H9 (cell line): ENCODE measurements around the gene LRG1. TPM values are rescaled to one million over a fixed set of nuclear protein-coding genes. Genes with fewer than 3 reads are reported as not detected.

Source experiments
- DNase-seq: peaks from one replicate; pipeline ENCODE4 v3.0.0-alpha.2; 2017
- H2AFZ ChIP-seq: one replicate; pipeline ENCODE4 v1.6.1; 2013; ENCODE audit warnings: mild to moderate bottlenecking, low read length, control low read depth, moderate library complexity
- H2AK5ac ChIP-seq: 2 replicates; pipeline ENCODE4 v1.6.1; 2013; ENCODE audit warnings: low read length, control low read depth, mixed read lengths; ENCODE audit not compliant: insufficient read length
- H2BK120ac ChIP-seq: one replicate; pipeline ENCODE4 v1.6.1; 2013; ENCODE audit warnings: low read depth, mild to moderate bottlenecking, low read length, control low read depth, inconsistent platforms; ENCODE audit not compliant: poor library complexity, severe bottlenecking
- H2BK12ac ChIP-seq: 2 replicates; pipeline ENCODE4 v1.6.1; 2013; ENCODE audit warnings: low read length, control low read depth, mixed read lengths, low read depth; ENCODE audit not compliant: insufficient read length
- H2BK15ac ChIP-seq: 2 replicates; pipeline ENCODE4 v1.6.1; 2013; ENCODE audit warnings: low read depth, low read length, control low read depth
- H2BK20ac ChIP-seq: one replicate; pipeline ENCODE4 v1.6.1; 2013; ENCODE audit warnings: low read depth, mild to moderate bottlenecking, low read length, control low read depth, inconsistent platforms; ENCODE audit not compliant: poor library complexity, severe bottlenecking
- H2BK5ac ChIP-seq: 2 replicates; pipeline ENCODE4 v1.6.1; 2013; ENCODE audit warnings: low read length, control low read depth, mixed read lengths; ENCODE audit not compliant: insufficient read length
- H3K14ac ChIP-seq: 2 replicates; pipeline ENCODE4 v1.6.1; 2013; ENCODE audit warnings: low read length, control low read depth; ENCODE audit not compliant: insufficient read depth
- H3K18ac ChIP-seq: 2 replicates; pipeline ENCODE4 v1.6.1; 2013; ENCODE audit warnings: low read depth, mild to moderate bottlenecking, mixed read lengths, low read length, control low read depth; ENCODE audit not compliant: insufficient read length
- H3K23ac ChIP-seq: 2 replicates; pipeline ENCODE4 v1.6.1; 2013; ENCODE audit warnings: low read length, control low read depth, mixed read lengths, low read depth; ENCODE audit not compliant: insufficient read length
- H3K23me2 ChIP-seq: 2 replicates; pipeline ENCODE4 v1.6.1; 2013; ENCODE audit warnings: low read depth, mild to moderate bottlenecking, mixed read lengths, low read length, control low read depth; ENCODE audit not compliant: insufficient read length, poor library complexity, severe bottlenecking
- H3K27ac ChIP-seq: 2 replicates; pipeline ENCODE4 v1.5.1; 2013; ENCODE audit warnings: low read length, control low read depth, mixed read lengths, low read depth; ENCODE audit not compliant: insufficient read length
- H3K27me3 ChIP-seq: 2 replicates; pipeline ENCODE4 v1.6.1; 2013; ENCODE audit warnings: low read length, control low read depth, inconsistent platforms; ENCODE audit not compliant: insufficient read depth
- H3K4ac ChIP-seq: 2 replicates; pipeline ENCODE4 v1.6.1; 2013; ENCODE audit warnings: low read depth, mild to moderate bottlenecking, control low read depth, inconsistent platforms, low read length, moderate library complexity
- H3K4me1 ChIP-seq: 2 replicates; pipeline ENCODE4 v1.6.1; 2013; ENCODE audit warnings: low read length, control low read depth, inconsistent platforms; ENCODE audit not compliant: insufficient read depth
- H3K4me2 ChIP-seq: 2 replicates; pipeline ENCODE4 v1.6.1; 2013; ENCODE audit warnings: low read length, control low read depth, mixed read lengths; ENCODE audit not compliant: insufficient read length, insufficient read depth
- H3K56ac ChIP-seq: 2 replicates; pipeline ENCODE4 v1.6.1; 2013; ENCODE audit warnings: low read depth, mild to moderate bottlenecking, mixed read lengths, low read length, control low read depth; ENCODE audit not compliant: insufficient read length
- H3K79me1 ChIP-seq: 2 replicates; pipeline ENCODE4 v1.6.1; 2013; ENCODE audit warnings: low read depth, mild to moderate bottlenecking, moderate library complexity, low read length, control low read depth, inconsistent platforms; ENCODE audit not compliant: insufficient read depth, poor library complexity, severe bottlenecking
- H3K79me2 ChIP-seq: 2 replicates; pipeline ENCODE4 v1.6.1; 2013; ENCODE audit warnings: low read length, control low read depth, inconsistent platforms; ENCODE audit not compliant: insufficient read depth
- H3K9ac ChIP-seq: 2 replicates; pipeline ENCODE4 v1.6.1; 2013; ENCODE audit warnings: low read length, control low read depth, mixed read lengths; ENCODE audit not compliant: insufficient read length; ENCODE audit errors: extremely low read depth
- H3K9me3 ChIP-seq: one replicate; pipeline ENCODE4 v1.6.1; 2013; ENCODE audit warnings: low read depth, low read length, inconsistent platforms; ENCODE audit not compliant: control insufficient read depth
- H3T11ph ChIP-seq: one replicate; pipeline ENCODE4 v1.6.1; 2013; ENCODE audit warnings: mild to moderate bottlenecking, low read length, control low read depth, inconsistent platforms
- H4K20me1 ChIP-seq: one replicate; pipeline ENCODE4 v1.6.1; 2013; ENCODE audit not compliant: control insufficient read depth, insufficient read length, insufficient read depth
- H4K5ac ChIP-seq: 2 replicates; pipeline ENCODE4 v1.6.1; 2013; ENCODE audit warnings: low read depth, mild to moderate bottlenecking, mixed read lengths, low read length, control low read depth; ENCODE audit not compliant: insufficient read length
- H4K8ac ChIP-seq: replicated peaks from 2 replicates; pipeline ENCODE4 v1.6.1; 2013; ENCODE audit warnings: low read length, control low read depth, mixed read lengths, low read depth; ENCODE audit not compliant: insufficient read length
- H4K91ac ChIP-seq: 2 replicates; pipeline ENCODE4 v1.6.1; 2013; ENCODE audit warnings: low read depth, mild to moderate bottlenecking, moderate library complexity, mixed read lengths, low read length, control low read depth; ENCODE audit not compliant: insufficient read length
- H3K27ac Mint-ChIP-seq, 3 experiments: 2 replicates in 2 of 3; 3 replicates in 1 of 3; pipeline ENCODE4 v1.8.0; 2020 to 2021; ENCODE audit warnings: mixed read lengths in 3 of 3, mild to moderate bottlenecking in 1 of 3, moderate library complexity in 1 of 3
- H3K27me3 Mint-ChIP-seq: 2 replicates; pipeline ENCODE4 v1.8.0; 2021; ENCODE audit warnings: low read depth, mild to moderate bottlenecking, moderate library complexity, mixed read lengths
- H3K36me3 Mint-ChIP-seq, 3 experiments: 2 replicates in 2 of 3; 3 replicates in 1 of 3; pipeline ENCODE4 v1.8.0; 2020 to 2021; ENCODE audit warnings: low read depth in 3 of 3, mixed read lengths in 3 of 3; ENCODE audit not compliant: insufficient read depth in 1 of 3
- H3K4me1 Mint-ChIP-seq, 2 experiments: 2 replicates each; pipeline ENCODE4 v1.8.0; 2020; ENCODE audit warnings: mixed read lengths in 2 of 2
- H3K4me3 Mint-ChIP-seq, 2 experiments: 2 replicates in 1 of 2; 3 replicates in 1 of 2; pipeline ENCODE4 v1.8.0; 2020 to 2021; ENCODE audit warnings: mild to moderate bottlenecking in 2 of 2, mixed read lengths in 2 of 2, moderate library complexity in 1 of 2
- H3K9me3 Mint-ChIP-seq, 2 experiments: 2 replicates in 1 of 2; 3 replicates in 1 of 2; pipeline ENCODE4 v1.8.0; 2020; ENCODE audit warnings: mild to moderate bottlenecking in 2 of 2, mixed read lengths in 2 of 2, moderate library complexity in 1 of 2
- CTCF ChIP-seq: fragments of 200-600 bp; sonication (generic); conservative IDR thresholded peaks from 3 replicates; pipeline ENCODE4 v1.8.0; 2021; ENCODE audit warnings: antibody characterized with exemption, mild to moderate bottlenecking
- WGBS: extraction: QIAGEN DNeasy Blood & Tissue Kit; methylation state at CpG from one replicate; pipeline ENCODE4 v1.1.7; 2013; ENCODE audit warnings: missing lambda C conversion rate, low lambda C conversion rate, mixed read lengths; ENCODE audit not compliant: insufficient read length; ENCODE audit errors: extremely low coverage; 5-methylcytosine and 5-hydroxymethylcytosine counted together
- total RNA-seq: library from RNA; stranded (reverse); gene quantifications from 2 replicates; pipeline ENCODE4 v1.2.1, GENCODE V29; 2021

The LRG1 gene
- total RNA-seq, 1 experiment from 2014 or later, result 0.24 TPM

GRCh38 chr19:4507804-4508203 lies 32.0 kb downstream of the LRG1 start:
- H3K4ac ChIP-seq, result no peak overlapping the region
- no peaks in the 10 kb centered on the region for H3K9me3 ChIP-seq
- H4K91ac ChIP-seq, result no peak overlapping the region
- H3K79me1 ChIP-seq, result no peaks in the 10 kb centered on the region
- no peak overlapping the region for H2BK15ac ChIP-seq
- H2AFZ ChIP-seq, result no peak overlapping the region
- no peak overlapping the region for H3K9ac ChIP-seq
- H2BK5ac ChIP-seq, result no peak overlapping the region
- H3K27me3 Mint-ChIP-seq, result peaks cover 59% of the 10 kb centered on the region
- no peak overlapping the region for H3K14ac ChIP-seq
- no peak for TF ChIP-seq CTCF
- H3K56ac ChIP-seq, result no peak overlapping the region
- no peak overlapping the region for H3K27ac ChIP-seq
- H3K4me1 ChIP-seq, result no peaks in the 10 kb centered on the region
- H3K27ac Mint-ChIP-seq, result no peak overlapping the region; a peak in 1 of 7 replicates
- H4K8ac ChIP-seq, result no peak overlapping the region
- no peak overlapping the region for H2BK120ac ChIP-seq
- no peak overlapping the region for H3K18ac ChIP-seq
- no peak overlapping the region for H3K4me2 ChIP-seq
- no peaks in the 10 kb centered on the region for H3K4me1 Mint-ChIP-seq
- H3K9me3 Mint-ChIP-seq, result no peaks in the 10 kb centered on the region
- H3K79me2 ChIP-seq, result no peaks in the 10 kb centered on the region
- H3K23ac ChIP-seq, result no peak overlapping the region
- H3K23me2 ChIP-seq, result peaks cover 2% of the 10 kb centered on the region
- no peak overlapping the region for H2BK12ac ChIP-seq
- no peak overlapping the region for H2AK5ac ChIP-seq
- H3K36me3 Mint-ChIP-seq, result peaks cover 10 to 28% (median 19%) of the 10 kb centered on the region in 3 experiments; a peak in 6 of 7 replicates
- no peak for DNase-seq
- no peak overlapping the region for H2BK20ac ChIP-seq
- no peaks in the 10 kb centered on the region for H3K27me3 ChIP-seq
- H3K4me3 Mint-ChIP-seq, result no peak overlapping the region
- H3T11ph ChIP-seq, result no peak overlapping the region
- H4K20me1 ChIP-seq, result no peaks in the 10 kb centered on the region
- H4K5ac ChIP-seq, result no peak overlapping the region
- WGBS, result no CpG with 5 or more reads among the region's 17 CpGs
